PC-9 (cell line): Measurements from ENCODE around the gene METTL15.

Experiments used
- CTCF ChIP-seq: fragments of 200-600 bp; sonication (generic); conservative IDR thresholded peaks from 2 replicates; pipeline ENCODE4 v1.6.1; 2017; ENCODE audit warnings: mixed run types, antibody characterized with exemption, mild to moderate bottlenecking, moderate library complexity
- EZH2 ChIP-seq: fragments of 200-600 bp; sonication (generic); IDR thresholded peaks from 2 replicates; pipeline ENCODE4 v1.8.0; 2017; ENCODE audit warnings: antibody characterized with exemption, low read depth

- no peak for TF ChIP-seq CTCF
- TF ChIP-seq EZH2 = no peak
Observed at GRCh38 chr11:28339488-28339887, 231.3 kb downstream of the METTL15 start.
